Heart right ventricle (tissue), 16 donors: Measurements from ENCODE around the gene CDH12. TPM values are rescaled to one million over a fixed set of nuclear protein-coding genes. Genes with fewer than 3 reads are reported as not detected.

ENCODE experiments used
- ATAC-seq, 8 donors: fragments of 200-7000 bp; cut with Tn5 transposase; one replicate each; pipeline ENCODE4 v1.9.1; 2020; ENCODE audit warnings: mild to moderate bottlenecking in 8 of 8, moderate library complexity in 8 of 8, moderate number of reproducible peaks in 1 of 8
- DNase-seq, 2 donors: peaks; one replicate each; pipeline ENCODE4 v3.0.0-alpha.2; 2020
- H3K27ac ChIP-seq, 10 donors: fragments of 200-600 bp; sonication (generic) in 2 of 10; one replicate each; pipeline versions ENCODE4 v1.5.0 to v1.8.0; 2020 to 2022; ENCODE audit warnings: mild to moderate bottlenecking in 3 of 10
- H3K27me3 ChIP-seq, 7 donors: fragments of 200-600 bp; one replicate each; pipeline ENCODE4 v1.8.0; 2021 to 2022; ENCODE audit warnings: mild to moderate bottlenecking in 2 of 7
- H3K36me3 ChIP-seq, 9 donors: fragments of 200-600 bp; sonication (generic) in 1 of 9; one replicate each; pipeline versions ENCODE4 v1.5.0 to v1.8.0; 2020 to 2022; ENCODE audit warnings: mild to moderate bottlenecking in 2 of 9
- H3K4me1 ChIP-seq, 9 donors: fragments of 200-600 bp; sonication (generic) in 1 of 9; one replicate each; pipeline versions ENCODE4 v1.5.0 to v1.8.0; 2020 to 2022; ENCODE audit warnings: mild to moderate bottlenecking in 4 of 9
- H3K4me3 ChIP-seq, 10 donors: fragments of 200-600 bp; sonication (generic) in 2 of 10; one replicate each; pipeline versions ENCODE4 v1.5.0 to v1.8.0; 2020 to 2022; ENCODE audit warnings: mild to moderate bottlenecking in 7 of 10, moderate library complexity in 2 of 10
- H3K9me3 ChIP-seq, 11 donors: fragments of 200-600 bp in 10 of 11; sonication (generic) in 2 of 11; one replicate each; pipeline versions ENCODE4 v1.5.0 to v1.8.0; 2013 to 2022; ENCODE audit warnings: mild to moderate bottlenecking in 2 of 11, control low read depth in 1 of 11, moderate library complexity in 1 of 11
- CTCF ChIP-seq, 9 donors: fragments of 200-600 bp; sonication (generic) in 2 of 9; IDR thresholded peaks; one replicate each; pipeline versions ENCODE4 v1.5.0 to v1.8.0; 2021 to 2022; ENCODE audit warnings: antibody characterized with exemption in 9 of 9, mild to moderate bottlenecking in 5 of 9, moderate library complexity in 1 of 9
- WGBS, 2 donors: extraction: QIAGEN DNeasy Blood & Tissue Kit; methylation state at CpG; one replicate each; pipeline ENCODE4 v1.1.7; 2013; ENCODE audit warnings: inconsistent platforms in 1 of 2; 5-methylcytosine and 5-hydroxymethylcytosine counted together
- intact Hi-C, 10 donors: fragments of 100-400 bp; cut with DNase I; formaldehyde crosslinking; loops; one replicate each; pipeline versions ENCODE4 v1.11.1 to v1.14.2; 2022
- polyA plus RNA-seq, 2 donors: library from polyadenylated mRNA; stranded (reverse); fragments of 200-250 nt; gene quantifications; one replicate each; pipeline ENCODE4 v1.2.3, GENCODE V29; 2013
- total RNA-seq, 10 donors: library from RNA; stranded (reverse); fragmentation: NEBNext Ultra II Directional in 3 of 10; extraction: Animal tissue kit (Norgen Biotek cat#: 25700) in 3 of 10; gene quantifications; one replicate each; pipeline versions ENCODE4 v1.2.1 to v1.2.4, GENCODE V29; 2021 to 2023
- donor health status: Arrhythmogenic right ventricular cardiomyopathy.
- donor health status: ischemic (EF 13 %, LVEDD 7.1; RV severe dilation, severe dysfunction).
- donor health status: healthy with polysubstance abuse.
- donor health status: DM: no; HTN: yes; CAD: no.
- donor health status: DM: no; HTN: no; CAD: no.
- donor health status: ischemic (EF 25% LVEDD 6.9; RV normal size, moderate dysfunction).
- donor health status: ischemic (EF 25% LVEDD 5.7; RV mildly dilated, moderate dysfunction).
- donor health status: healthy.
- donor health status: DM: yes; HTN: yes; CAD: no.
- donor health status: Ischemic cardiomyopathy.
- donor health status: ischemic (EF 35%, LVEDD 5.7; RV mildly dilated, moderate dysfunction).
- donor health status: nonischemic (EF 11% LVEDD 7.7; RV severe dilation, severe dysfunction).
- donor health status: DM: yes; HTN: yes; CAD: no.
- donor health status: PGD.
- donor health status: ischemic (EF 29% LVEDD 5.4; RV normal size, mild dysfunction).
- donor health status: nonischemic (EF 23%, LVEDD 6.1; RV moderate dilation, normal function).

Gene CDH12
- total and polyA plus RNA-seq, 12 donors = not detected

GRCh38 chr5:22722491-22722890 is 130.7 kb downstream of the CDH12 start:
- Histone ChIP-seq H3K9me3 (peaks cover 0 to 63% (median 3%) of the 10 kb centered on the region in 11 donors), H3K4me3 (no peak overlapping the region), H3K27ac (no peak overlapping the region), H3K4me1 (no peaks in the 10 kb centered on the region), H3K27me3 (no peaks in the 10 kb centered on the region), H3K36me3 (no peaks in the 10 kb centered on the region)
- 96 to 100% methylated on average over 1 of the region's 1 CpG for WGBS, 2 donors
- TF ChIP-seq CTCF (IDR thresholded peaks at IDR 0.05) = no peak
- no peak for ATAC-seq
- no peak for DNase-seq
- intact Hi-C loops = no loop called here

- DNase-seq (no peak), ATAC-seq (no peak)
- H3K27ac ChIP-seq = no peak overlapping the region
- TF ChIP-seq CTCF (IDR thresholded peaks at IDR 0.05) = no peak
- no peaks in the 10 kb centered on the region for H3K4me1 ChIP-seq
- H3K4me3 ChIP-seq = no peak overlapping the region
- no peaks in the 10 kb centered on the region for H3K27me3 ChIP-seq
- peaks cover 0 to 63% (median 3%) of the 10 kb centered on the region in 11 donors for H3K9me3 ChIP-seq
- intact Hi-C loops = no loop called here
- WGBS, 2 donors = 43 to 48% methylated on average over 1 of the region's 1 CpG
- no peaks in the 10 kb centered on the region for H3K36me3 ChIP-seq
Observed at GRCh38 chr5:22722056-22722455, 131.1 kb downstream of the CDH12 start.

GRCh38 chr5:22719842-22720241 is 133.3 kb downstream of the CDH12 start:
- Histone ChIP-seq H3K27ac (no peak overlapping the region), H3K4me1 (no peaks in the 10 kb centered on the region), H3K9me3 (peaks cover 0 to 53% (median 0%) of the 10 kb centered on the region in 11 donors), H3K4me3 (no peak overlapping the region), H3K27me3 (no peaks in the 10 kb centered on the region), H3K36me3 (no peaks in the 10 kb centered on the region)
- no peak for ATAC-seq
- no peak for TF ChIP-seq CTCF (IDR thresholded peaks at IDR 0.05)
- 61 to 66% methylated on average over 3 of the region's 3 CpGs for WGBS, 2 donors
- intact Hi-C loops = no loop called here
- DNase-seq = no peak

- ATAC-seq (no peak), DNase-seq (no peak)
- no peaks in the 10 kb centered on the region for H3K27me3 ChIP-seq
- no peak overlapping the region for H3K27ac ChIP-seq
- intact Hi-C loops = no loop called here
- TF ChIP-seq CTCF (IDR thresholded peaks at IDR 0.05) = no peak
- no peaks in the 10 kb centered on the region for H3K9me3 ChIP-seq
- H3K4me3 ChIP-seq = no peak overlapping the region
- WGBS, 2 donors = 12 to 55% methylated on average over 2 of the region's 2 CpGs
- no peaks in the 10 kb centered on the region for H3K4me1 ChIP-seq
- H3K36me3 ChIP-seq = no peaks in the 10 kb centered on the region
Observed at GRCh38 chr5:22710660-22711059, 142.5 kb downstream of the CDH12 start.

GRCh38 chr5:22709743-22710142 is 143.4 kb downstream of the CDH12 start:
- Histone ChIP-seq H3K27ac (no peak overlapping the region), H3K4me3 (no peak overlapping the region), H3K27me3 (no peaks in the 10 kb centered on the region), H3K9me3 (no peaks in the 10 kb centered on the region), H3K4me1 (no peaks in the 10 kb centered on the region), H3K36me3 (no peaks in the 10 kb centered on the region)
- no peak for ATAC-seq
- DNase-seq = no peak
- intact Hi-C loops = no loop called here
- TF ChIP-seq CTCF (IDR thresholded peaks at IDR 0.05) = no peak
